Measurements from ENCODE around the gene PHACTR2.
"Not testable (repeated sequence)": the region's sequence is repeated elsewhere in the genome, so short reads cannot be mapped to it uniquely, and the experiment has no call there.

The PHACTR2 gene

DNA sequence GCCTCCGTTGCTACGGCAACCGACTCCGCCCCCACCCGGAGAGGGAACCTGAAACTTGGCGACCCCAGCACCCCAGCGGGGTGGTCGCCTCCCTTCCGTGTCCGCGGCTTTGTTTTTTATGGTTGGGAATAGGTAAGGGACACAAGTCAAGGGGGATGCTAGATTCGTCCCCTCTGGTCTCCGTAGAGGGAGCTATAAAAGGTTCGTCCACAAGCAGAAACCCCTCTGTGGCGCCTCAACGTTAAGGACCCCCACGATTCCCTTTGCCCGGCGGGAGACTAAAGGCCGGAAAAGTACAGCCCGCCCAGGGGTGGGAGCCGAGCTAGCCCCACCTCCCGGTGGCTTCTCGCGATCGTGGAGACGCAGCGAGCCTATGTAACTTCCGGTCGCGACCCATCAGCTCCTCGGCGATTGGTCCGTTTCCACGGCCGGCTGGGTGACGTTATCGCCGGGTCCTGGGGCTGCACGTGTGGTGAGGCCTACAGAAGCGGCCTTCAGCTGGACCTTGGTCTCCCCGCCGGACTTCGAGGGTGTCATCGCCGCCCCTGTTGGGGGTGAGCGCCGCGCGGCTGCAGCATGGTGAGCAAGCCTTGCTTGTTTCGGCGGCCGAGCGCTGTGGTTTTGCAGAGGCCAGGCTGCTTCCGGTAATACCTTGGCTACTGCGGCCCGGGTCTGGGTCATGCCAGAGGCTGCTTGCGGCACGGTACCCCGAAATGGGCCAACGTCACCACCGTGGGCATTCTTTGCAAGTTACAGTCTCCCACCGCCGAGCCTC lies 165.3 kb downstream of the PHACTR2 start, which contains the start of gene LTV1:
TSS of gene LTV1 (plus strand) at position 437 of the 775 bp plus-strand sequence. CDS start at position 577, 140 bp downstream.
- DNase-seq (ENCODE audit: low read depth, low spot score) = peak; percentile 79
- peak within 1 kb of the TSS; percentile 63 for H3K27ac ChIP-seq

DNA sequence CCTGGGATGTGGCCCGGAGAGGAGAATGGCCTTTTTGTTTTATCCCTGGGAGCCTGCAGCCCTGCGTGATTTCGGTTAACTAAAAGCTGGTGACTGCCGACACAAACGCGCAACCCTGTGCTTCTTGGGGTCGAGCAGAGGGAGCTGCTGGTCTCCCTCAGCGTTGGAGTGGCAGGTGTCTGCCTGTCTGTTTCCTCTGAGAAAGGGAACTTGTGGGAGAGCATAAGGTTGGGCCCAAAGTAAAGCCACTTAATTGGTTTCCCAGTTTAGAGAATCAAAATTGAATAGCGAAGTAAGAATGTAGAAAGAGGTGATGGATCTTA lies 165.9 kb downstream of the PHACTR2 start:
- peak overlapping the region; percentile 63 for H3K27ac ChIP-seq
- DNase-seq (ENCODE audit: low read depth, low spot score) = no peak

DNA sequence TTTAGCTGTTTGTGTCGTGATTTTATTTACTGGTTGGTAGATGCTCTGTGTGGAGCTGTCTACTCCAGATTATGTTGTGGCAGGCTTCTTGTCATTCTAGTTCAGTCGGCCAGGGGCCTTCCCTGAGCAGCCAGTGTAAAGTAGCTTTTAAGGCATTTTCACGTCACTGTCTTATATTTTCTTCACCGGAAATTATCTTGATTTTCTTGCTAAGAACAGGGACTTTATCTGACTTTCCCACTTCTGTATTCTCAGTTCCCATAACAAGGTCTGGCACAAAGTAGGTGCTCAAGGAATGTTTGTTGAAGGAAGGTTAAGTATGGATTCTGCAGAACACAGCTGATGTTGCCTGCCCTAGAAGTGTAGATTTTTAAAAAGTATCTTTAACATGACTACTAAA lies 166.2 kb downstream of the PHACTR2 start:
- H3K27ac ChIP-seq = peak overlapping the region; percentile 63
- no peak for DNase-seq (ENCODE audit: low read depth, low spot score)

DNA sequence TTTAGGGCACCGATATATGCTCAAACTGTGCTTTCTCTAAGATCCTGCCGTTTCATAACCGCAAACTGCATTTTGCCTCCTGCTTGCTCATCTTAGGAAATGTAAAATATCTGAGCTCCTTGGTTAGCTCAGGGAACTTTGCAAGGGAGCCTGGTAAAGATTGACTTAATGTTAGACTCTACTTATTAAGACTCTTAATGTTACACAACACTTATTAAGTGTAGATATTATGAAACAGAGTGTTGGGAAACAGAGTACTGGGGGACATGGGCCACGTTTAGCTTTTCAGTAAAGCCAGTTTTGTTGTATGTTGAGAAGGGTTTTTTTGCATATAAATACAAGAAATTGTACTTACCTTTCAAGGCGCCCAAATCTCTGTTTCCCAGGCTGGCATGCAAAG lies 167.3 kb downstream of the PHACTR2 start:
- DNase-seq (ENCODE audit: low read depth, low spot score) = no peak
- H3K27ac ChIP-seq = no peak overlapping the region

DNA sequence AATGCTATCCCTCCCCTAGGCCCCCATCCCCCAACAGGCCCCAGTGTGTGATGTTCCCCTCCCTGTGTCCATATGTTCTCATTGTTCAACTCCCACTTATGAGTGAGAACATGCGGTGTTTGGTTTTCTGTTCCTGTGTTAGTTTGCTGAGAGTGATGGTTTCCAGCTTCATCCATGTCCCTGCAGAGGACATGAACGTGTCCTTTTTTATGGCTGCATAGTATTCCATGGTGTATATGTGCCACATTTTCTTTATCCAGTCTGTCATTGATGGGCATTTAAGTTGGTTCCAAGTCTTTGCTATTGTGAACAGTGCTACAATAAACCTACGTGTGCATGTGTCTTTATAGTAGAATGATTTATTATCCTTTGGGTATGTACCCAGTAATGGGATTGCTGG lies 173.9 kb downstream of the PHACTR2 start:
- H3K27ac ChIP-seq; DNase-seq (ENCODE audit: low read depth, low spot score): not testable (repeated sequence)

DNA sequence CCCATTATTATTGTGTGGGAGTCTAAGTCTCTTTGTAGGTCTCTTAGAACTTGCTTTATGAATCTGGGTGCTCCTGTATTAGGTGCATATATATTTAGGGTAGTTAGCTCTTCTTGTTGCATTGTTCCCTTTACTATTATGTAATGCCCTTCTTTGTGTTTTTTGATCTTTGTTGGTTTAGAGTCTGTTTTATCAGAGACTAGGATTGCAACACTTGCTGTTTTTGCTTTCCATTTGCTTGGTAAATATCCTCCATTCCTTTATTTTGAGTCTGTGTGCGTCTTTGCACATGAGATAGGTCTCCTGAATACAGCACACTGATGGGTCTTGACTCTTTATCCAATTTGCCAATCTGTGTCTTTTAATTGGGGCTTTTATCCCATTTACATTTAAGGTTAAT lies 177.3 kb downstream of the PHACTR2 start:
- DNase-seq (ENCODE audit: low read depth, low spot score) = not testable (repeated sequence)

DNA sequence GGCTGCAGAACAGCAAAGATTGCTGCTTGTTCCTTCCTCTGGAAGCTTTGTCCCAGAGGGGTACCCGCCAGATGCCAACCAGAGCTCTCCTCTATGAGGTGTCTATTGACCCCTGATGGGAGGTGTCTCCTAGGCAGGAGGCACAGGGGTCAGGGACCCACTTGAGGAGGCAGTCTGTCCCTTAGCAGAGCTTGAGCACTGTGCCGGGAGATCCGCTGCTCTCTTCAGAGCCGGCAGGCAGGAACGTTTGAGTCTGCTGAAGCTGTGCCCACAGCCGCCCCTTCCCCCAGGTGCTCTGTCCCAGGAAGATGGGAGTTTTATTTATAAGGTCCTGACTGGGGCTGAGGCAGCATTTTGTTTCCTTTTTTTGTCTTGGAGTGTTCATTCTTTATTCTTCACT lies 179.0 kb downstream of the PHACTR2 start:
- DNase-seq (ENCODE audit: low read depth, low spot score); H3K27ac ChIP-seq: not testable (repeated sequence)

More for the DNA sequence above, 177.3 kb downstream of the PHACTR2 start:
- not testable (repeated sequence) for H3K27ac ChIP-seq

DNA sequence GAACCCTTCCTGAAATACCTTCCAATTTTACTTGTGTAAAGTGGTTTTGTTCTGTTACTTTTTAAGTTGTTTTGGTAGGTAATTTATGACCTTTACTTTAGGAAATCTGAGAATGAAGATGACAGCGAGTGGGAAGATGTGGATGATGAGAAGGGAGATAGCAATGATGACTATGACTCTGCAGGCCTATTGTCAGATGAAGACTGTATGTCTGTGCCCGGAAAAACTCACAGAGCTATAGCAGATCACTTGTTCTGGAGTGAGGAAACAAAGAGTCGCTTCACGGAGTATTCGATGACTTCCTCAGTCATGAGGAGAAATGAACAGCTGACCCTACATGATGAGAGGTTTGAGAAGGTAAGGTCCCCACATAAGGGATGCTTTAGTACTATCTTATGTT lies 179.9 kb downstream of the PHACTR2 start:
- no peak for DNase-seq (ENCODE audit: low read depth, low spot score)
- H3K27ac ChIP-seq = no peak overlapping the region

DNA sequence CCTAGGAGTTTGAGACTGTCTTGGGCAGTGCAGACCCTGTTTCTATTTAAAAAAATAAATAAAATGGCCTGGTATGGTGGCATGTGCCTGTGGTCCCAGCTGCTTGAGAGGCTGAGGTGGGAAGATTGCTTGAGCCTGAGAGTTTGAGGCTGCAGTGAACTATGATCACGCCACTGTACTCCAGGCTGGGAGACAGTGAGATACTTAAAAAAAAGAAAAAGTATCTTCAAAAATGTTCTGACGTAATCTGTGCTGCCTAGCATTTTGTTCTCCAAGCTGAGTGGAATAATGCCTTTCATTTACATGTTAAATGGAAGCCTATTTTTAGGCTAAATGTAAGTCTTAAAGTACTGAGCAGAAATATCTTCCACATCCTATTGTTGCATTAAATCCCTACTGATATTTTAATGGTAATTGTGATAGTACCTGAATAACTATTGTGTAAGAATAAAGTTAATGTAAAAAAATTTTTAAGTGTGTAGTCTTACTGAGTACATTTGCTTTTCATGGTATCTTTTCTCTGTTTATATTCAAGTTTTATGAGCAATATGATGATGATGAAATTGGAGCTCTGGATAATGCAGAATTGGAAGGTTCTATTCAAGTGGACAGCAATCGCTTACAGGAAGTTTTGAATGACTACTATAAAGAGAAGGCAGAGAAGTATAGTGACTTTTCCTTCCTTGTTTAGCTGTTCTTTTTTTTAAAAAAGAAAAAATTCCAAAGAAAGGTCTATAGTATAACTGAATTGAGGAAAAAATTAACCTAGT lies 182.3 kb downstream of the PHACTR2 start:
- H3K27ac ChIP-seq = no peak overlapping the region
- DNase-seq (ENCODE audit: low read depth, low spot score) = no peak

DNA sequence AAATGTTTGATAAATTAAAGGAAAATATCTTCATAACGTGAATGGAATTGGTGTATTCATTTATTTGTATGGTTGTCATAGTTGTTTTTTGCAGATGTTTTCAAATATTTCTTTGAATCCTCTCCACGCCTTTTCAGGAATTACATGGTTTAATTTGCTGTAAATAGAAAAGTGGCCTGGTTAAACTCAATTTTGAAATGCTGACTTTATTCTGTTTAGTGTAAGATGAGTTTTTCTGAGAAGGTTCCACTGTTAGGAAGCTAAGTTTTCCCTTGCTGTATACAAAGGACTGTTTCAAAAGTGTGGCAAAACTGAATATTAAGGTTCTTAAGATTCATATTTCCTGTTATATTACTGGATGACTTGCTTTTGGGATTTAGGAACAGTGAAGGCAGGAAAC lies 186.0 kb downstream of the PHACTR2 start:
- DNase-seq (ENCODE audit: low read depth, low spot score) = no peak
- no peak overlapping the region for H3K27ac ChIP-seq

DNA sequence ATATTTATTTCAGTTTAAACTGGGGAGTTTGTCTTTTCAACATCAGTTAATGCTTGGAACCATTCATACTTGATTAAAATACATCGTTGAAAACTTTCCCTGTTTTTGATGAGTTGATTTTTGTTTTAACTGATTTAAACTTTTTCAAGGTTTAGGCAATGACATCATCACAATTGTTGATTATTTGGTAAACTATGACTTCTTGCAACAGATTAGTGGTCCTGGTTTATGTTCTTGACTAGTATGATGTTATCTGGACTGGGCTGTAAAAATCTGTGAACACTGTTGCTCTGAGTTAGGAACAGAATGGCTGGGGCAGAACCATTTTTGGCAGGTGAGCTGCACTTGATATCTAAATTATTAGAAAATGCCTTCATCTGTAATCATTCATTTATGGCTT lies 186.5 kb downstream of the PHACTR2 start, which contains the start of gene ZC2HC1B:
TSS of gene ZC2HC1B (plus strand) at position 241 of the 400 bp plus-strand sequence. CDS start at position 307, 66 bp downstream.
- no peak within 1 kb of the TSS for H3K27ac ChIP-seq
- no peak for DNase-seq (ENCODE audit: low read depth, low spot score)

DNA sequence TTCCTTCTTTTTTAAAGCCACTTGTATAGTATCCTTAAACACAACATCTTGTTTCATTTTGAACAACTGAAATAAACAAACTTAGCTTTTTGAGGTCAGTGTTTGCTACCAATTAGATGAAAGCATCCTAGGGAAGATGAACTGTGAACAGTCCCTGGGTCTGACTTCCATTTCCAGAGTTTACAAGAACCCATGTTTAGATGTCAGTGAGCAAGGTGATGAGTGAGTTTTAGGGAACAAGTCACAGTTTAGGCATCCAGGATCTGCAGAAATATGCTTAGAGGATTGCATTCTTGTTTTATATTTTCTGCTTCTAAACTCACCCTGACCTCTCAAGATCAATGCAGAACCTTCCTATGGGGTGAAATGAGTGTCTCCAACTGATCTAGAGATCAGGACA lies 189.5 kb downstream of the PHACTR2 start:
- no peak overlapping the region for H3K27ac ChIP-seq
- no peak for DNase-seq (ENCODE audit: low read depth, low spot score)

DNA sequence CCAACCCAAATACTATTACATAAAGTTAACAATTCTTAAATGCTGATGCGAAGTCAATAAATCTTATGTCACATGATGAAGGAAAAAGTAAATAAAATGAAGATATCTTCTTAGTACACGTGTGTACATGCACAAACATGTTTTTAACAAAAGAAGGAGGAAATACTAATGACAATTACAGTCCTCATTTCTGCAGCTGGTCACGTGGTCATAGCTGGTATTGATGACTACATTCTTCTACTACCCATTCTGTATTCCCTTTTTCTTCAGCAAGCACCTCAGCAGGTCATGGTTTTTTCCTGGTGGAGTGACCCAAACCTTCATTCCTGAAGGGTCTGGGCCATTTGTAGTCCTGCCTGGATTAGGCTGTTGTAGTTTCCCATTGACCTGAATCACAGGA lies 191.0 kb downstream of the PHACTR2 start:
- DNase-seq (ENCODE audit: low read depth, low spot score); H3K27ac ChIP-seq: not testable (repeated sequence)

DNA sequence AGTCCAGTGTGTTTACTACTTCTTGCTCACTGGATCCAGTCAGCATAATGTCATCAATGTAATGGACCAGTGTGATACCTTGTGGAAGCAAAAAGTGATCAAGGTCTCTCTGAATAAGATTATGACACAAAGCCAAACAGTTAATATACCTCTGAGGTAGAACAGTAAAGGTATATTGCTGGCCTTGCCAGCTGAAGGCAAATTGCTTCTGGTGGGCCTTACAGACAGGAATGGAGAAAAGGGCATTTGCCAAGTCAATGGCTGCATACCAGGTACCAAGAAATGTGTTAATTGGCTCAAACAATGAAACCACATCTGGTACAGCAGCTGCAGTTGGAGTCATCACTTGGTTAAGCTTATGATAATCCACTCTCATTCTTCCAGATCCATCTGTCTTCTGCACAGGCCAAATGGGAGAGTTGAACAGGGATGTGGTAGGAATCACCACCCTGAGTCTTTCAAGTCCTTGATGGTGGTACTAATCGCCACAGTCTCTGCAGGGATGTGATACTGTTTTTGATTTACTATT lies 193.5 kb downstream of the PHACTR2 start:
- H3K27ac ChIP-seq; DNase-seq (ENCODE audit: low read depth, low spot score): not testable (repeated sequence)

DNA sequence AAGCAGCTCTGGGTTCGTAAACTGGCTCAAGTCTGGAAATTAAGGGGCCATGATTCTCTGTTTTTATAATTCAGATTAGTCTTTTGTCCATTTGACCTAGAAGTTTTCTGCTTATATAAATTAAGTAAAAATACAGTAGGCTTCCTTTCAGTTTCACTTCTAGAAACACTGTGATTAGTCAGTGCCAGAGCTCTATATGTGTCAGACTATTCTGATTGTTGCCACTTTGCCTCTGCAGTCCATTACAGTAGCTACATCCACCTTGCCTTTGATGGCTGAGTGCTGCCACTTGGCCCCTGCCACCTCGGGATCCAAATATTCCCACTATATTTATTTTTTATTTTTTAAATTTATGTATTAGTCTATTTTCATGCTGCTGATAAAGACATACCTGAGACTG lies 194.4 kb downstream of the PHACTR2 start:
- DNase-seq (ENCODE audit: low read depth, low spot score) = no peak
- H3K27ac ChIP-seq = no peak overlapping the region

DNA sequence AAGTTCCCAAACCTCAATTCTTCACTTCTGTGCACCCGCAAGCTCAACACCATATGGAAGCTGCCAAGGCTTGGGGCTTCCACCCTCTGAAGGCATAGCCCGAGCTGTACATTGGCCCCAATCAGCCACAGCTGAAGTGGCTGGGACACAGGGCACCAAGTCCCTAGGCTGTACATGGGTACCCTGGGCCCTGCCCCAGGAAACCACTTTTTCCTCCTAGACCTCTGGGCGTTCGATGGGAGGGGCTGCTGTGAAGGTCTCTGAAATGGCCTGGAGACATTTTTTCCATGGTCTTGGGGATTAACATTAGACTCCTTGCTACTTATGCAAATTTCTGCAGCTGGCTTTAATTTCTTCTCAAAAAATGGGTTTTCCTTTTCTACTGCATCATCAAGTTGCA lies 195.8 kb downstream of the PHACTR2 start:
- H3K27ac ChIP-seq; DNase-seq (ENCODE audit: low read depth, low spot score): not testable (repeated sequence)

DNA sequence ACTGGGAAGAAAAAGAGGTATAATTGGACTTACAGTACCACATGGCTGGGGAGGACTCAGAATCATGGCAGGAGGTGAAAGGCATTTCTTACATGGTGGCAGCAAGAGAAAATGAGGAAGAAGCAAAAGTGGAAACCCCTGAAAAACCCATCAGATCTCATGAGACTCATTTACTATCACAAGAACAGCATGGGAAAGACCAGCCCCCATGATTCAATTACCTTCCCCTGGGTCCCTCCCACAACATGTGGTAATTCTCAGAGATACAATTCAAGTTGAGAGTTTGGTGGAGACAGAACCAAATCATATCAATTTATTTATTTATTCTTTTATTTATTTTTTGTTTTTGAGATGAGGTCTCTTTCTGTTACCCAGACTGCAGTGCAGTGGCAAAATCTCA lies 196.7 kb downstream of the PHACTR2 start:
- not testable (repeated sequence) for H3K27ac ChIP-seq; DNase-seq (ENCODE audit: low read depth, low spot score)

DNA sequence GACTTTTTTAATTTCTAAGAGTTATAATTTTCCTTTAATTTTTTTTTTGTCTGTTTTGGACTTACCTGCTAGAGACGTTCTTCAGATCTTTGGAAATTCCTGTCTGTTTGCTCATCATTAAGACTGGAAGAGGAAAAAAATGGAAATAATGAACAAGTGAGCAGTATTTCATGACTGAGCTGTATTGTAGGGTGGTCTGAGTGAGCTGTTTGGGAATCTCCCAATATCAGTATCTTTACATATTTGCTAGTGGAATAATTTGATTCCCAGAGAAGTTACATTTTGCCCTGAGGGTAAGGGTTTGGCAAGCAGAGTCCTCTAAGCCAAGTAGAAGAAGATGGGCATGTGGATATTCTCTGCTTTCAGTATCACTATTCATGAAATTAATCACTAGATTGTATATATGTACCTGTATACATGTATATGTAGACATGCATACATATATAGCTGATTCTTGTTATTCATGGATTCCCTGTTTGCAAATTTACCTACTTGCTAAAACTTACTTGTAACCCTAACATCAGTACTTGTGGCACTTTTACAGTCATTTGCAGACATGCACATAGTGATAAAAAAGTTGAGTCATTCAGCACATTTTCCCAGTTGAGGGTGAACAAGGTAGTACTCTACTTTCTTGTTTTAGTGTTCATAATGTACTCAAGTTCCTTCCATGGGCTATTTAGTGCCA lies 200.0 kb downstream of the PHACTR2 start:
- DNase-seq (ENCODE audit: low read depth, low spot score) = no peak
- peak overlapping the region; percentile 13 for H3K27ac ChIP-seq

DNA sequence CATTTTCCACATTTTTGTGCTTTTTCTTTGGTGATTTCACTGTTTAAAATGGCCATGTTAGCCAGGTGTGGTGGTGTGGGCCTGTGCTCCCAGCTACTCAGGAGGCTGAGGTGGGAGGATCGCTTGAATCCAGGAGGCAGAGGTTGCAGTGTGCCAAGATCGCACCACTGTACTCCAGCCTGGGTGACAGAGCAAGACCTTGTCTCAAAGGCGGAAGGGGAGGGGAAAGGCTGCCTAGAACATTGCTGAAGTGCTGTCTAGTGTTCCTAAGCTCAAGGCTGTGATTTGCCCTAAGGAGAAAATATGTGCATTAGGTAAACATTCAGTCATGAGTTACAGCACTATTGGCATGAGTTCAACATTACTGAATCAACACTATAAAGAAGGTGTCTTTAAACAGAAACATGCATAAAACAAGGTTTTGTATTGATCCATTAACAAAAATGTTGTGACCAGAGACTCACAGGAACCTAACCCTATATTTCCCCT lies 200.6 kb downstream of the PHACTR2 start:
- peak; percentile 65 for DNase-seq (ENCODE audit: low read depth, low spot score)
- peak overlapping the region; percentile 13 for H3K27ac ChIP-seq

DNA sequence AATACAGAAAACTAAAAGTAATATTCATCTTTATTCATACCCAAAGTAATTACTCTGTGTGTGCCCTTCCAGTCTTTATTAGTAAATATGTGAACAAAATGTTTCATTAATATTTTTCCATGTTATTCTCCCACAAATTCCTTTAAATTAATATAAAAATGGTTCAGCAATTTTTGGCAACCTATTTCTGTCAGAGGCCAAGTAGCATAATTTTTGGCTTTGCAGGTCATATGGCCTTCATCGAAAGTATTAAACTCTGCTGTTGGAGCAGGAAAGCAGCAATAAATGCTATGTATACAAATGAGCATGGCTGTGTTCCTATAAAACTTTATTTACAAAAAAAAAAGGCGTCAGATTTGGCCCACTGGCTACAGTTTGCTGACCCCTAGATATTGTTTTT lies 202.6 kb downstream of the PHACTR2 start:
- no peak overlapping the region for H3K27ac ChIP-seq
- no peak for DNase-seq (ENCODE audit: low read depth, low spot score)

All from epithelial cell of prostate (primary cell).